ENCODE measurements around the gene PCP4L1.
A peak's percentile ranks its signal among the peaks of the same experiment; 100 is the strongest.
"Not testable (repeated sequence)": the region's sequence is repeated elsewhere in the genome, so short reads cannot be mapped to it uniquely, and the experiment has no call there.

Gene PCP4L1

DNA sequence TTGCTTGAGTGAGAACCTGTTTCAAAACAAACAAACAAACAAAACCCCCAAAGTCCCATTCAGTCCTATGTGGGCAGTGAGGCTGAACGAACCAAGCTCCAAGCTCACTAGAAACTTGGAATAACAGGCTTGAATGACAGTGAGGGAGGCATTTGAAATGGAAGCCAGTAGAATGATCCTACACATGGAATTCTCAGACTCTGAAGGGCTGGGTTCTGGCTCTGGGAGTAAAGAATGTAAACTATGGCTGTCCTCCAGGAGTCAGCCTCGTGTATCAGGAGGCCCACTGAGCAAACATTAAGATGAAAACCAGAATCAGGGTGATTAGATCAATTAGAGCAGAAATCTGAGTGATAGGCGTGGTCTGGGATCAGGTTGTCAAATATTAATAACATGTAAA lies 14.9 kb downstream of the PCP4L1 start:
- DNase-seq = no peak

DNA sequence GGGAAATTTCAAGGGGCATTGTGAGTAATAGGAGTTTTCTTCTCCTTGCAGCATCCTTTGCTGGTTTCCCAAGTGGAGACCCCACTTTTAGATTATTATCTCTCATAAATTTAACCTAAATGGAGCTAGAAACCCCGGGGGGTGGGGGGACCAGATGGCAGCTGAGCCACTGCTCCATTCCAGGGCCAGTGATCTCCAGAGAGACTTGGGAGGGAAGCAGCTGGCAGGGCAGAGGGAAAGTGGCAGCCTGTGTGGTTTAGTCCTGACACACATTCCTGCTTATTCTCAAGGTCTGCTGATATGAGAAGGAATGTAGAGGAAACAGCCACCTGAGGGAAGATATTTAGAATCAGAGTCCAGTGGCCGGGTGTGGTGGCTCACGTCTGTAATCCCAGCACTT lies 16.3 kb downstream of the PCP4L1 start:
- DNase-seq = peak; percentile 78

DNA sequence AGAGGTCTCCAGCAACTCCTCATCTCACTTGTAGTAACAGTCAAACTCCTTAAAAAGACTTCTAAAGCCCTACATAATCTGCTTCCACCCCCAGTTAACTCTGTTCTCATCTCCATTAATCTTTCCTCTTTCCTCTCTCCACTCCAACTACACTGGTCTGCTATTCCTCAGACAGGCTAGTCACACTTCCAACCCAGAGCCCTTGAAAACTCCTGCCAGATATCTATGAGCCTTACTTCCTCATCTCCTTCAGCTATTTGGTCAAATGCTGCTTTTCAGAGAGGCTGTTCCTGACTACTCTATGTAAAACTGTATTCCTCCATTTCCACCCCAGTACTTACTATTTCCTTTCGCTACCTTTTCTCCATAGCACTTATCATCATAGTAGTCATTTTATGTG lies 24.4 kb downstream of the PCP4L1 start:
- no peak for DNase-seq

DNA sequence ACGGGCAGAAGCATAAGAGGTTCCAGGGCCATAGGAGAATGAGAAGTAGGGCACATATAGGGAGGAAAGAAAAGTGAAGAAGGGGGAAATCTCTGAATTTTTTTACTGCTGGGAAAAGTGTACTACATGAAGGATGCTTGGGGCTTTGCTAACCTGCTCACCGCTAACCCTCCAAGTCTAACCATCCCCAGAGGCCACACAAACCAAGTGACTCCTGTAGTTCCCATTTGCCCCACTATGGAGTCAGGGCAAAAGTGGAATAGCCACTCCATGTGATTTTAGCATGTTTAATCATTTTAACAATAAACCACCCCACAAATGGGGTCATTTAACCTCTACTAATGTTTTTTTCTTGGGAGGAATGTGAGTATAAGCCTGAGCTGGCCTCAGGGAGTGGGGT lies 26.6 kb downstream of the PCP4L1 start:
- DNase-seq = no peak

DNA sequence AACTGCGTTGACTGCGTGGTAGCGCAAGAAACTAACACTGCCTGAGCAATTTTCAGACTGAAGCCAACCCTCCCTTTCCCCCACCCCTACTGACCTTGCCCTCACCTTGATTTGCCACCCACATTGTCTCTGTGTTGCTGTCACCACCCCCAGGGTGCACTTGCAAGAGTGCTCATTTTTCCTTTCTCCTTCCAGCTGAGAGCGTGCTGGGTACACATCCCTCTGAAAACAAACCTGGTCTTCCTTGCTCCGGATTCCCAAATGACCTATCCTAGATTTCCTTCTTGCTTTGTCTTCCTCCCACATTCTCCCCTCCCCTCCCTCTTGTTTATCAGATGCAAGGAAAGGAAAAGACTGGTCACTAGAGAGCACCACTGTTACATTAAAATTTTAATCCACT lies 27.0 kb downstream of the PCP4L1 start:
- DNase-seq = no peak

DNA sequence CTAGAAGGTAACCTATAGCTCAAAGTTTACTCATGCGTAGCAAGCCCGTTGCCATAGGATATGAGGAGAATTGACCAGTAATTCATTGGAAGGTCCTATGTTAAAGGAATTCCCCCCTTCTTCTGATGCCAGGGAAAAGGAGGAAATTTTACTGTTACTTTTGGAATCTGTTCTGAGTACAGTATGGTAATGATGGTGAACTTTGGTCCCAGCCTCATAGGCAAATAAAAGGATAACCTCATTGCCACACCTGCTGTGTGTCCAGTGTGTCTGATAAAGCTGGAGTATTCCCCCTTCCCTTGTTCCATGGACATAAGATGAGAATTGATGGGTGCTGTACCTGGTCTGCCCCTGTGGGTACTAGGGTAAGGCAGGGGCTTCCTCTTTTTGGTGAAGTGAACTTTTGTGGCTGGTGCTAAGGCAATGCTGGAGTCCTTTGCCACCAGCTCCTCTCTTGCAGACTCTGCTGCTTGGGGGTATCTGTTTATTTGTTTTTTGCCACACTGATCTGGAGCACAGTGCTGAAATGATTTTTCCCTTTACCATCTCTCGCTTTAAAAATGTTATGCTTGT lies 29.0 kb downstream of the PCP4L1 start:
- no peak for DNase-seq

DNA sequence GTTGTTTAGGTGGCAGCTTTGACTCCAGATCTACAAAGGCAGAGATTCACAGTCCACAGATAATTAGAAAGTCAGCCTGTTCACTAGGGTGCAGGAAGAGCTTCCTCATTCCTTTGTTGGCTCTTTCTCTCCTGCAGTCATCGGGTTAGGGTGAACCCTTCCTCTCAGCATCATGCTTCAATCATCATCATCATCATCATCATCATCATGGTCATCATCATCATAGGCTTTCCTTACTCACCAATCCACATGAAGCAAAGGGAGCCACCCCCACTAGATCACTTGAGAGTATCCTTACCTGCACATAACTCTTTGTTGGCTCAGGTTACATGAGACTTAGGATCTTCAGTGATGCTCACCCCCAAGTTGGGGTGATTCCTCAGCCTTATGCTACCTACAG lies 32.2 kb downstream of the PCP4L1 start:
- DNase-seq = no peak

DNA sequence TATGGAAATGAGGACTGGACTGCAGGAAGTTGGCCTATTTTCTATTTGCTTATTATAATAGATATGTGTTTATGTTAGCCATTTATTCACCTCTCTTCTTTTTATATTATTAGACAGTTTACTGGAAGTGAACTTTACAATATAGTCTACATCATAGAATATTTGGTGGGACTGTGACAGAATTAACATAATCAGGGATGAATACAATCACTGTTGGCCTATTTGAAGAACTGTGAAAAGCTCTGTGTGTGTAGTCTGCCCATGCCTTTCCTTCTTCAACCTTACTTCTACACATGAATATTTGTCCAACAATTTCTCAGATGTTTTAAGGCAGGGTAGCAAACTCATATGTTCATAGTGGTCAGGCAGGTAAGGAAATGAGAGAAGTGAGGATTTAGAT lies 38.9 kb downstream of the PCP4L1 start:
- DNase-seq = no peak

DNA sequence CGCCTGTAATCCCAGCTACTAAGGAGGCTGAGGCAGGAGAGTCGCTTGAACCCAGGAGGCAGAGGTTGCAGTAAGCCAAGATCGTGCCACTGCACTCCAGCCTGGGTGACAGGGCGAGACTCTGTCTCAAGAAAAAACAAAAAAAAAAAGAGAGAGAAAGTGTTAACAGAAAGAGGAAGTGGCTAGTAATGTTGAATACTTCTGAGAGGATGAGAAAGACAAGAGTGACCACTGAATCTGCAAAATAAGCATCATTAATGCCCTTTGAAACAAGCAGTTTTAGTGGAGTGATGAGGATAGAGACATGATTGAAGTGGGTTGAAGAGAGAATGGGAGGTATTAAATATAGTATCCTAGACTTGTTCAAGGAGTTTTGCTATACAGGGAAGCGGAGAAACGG lies 39.6 kb downstream of the PCP4L1 start:
- no peak for DNase-seq

DNA sequence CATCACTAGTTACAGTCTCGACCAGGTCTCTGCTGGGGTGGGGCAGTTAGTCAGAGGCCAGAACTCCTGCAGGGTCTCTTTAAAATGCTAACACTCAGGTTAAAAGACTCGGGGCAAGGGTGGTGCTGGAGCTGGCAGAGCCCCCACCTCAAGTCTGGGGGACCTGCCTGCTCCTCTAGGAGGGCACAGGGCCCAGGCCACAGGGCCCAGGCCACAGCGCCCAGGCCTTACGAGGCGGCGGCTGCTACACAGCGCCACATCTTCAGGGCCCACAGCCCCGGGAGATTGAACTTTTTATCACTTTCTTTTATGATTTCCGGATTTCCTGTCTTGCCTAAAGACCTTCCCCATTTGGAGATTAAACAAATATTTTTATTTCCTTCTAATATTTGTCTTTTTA lies 40.8 kb downstream of the PCP4L1 start:
- no peak for DNase-seq

DNA sequence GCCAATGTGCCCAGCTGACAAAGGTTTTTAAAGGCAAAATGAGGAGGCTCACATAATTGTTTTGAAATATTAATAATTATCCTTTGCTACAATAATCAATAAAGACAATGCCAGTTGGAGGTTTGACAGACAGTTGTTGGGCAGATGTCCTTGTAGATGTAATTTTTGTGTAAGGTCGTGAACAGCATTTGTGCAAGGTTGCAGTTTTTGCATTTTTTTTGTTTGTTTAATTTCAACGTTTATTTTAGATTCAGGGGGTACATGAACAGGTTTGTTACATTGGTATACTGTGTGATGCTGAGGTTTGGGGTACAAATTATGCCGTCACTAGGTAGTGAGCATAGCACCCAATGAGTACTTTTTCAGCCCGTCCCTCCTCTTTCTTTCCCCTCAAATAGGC lies 41.9 kb downstream of the PCP4L1 start:
- no peak for DNase-seq

DNA sequence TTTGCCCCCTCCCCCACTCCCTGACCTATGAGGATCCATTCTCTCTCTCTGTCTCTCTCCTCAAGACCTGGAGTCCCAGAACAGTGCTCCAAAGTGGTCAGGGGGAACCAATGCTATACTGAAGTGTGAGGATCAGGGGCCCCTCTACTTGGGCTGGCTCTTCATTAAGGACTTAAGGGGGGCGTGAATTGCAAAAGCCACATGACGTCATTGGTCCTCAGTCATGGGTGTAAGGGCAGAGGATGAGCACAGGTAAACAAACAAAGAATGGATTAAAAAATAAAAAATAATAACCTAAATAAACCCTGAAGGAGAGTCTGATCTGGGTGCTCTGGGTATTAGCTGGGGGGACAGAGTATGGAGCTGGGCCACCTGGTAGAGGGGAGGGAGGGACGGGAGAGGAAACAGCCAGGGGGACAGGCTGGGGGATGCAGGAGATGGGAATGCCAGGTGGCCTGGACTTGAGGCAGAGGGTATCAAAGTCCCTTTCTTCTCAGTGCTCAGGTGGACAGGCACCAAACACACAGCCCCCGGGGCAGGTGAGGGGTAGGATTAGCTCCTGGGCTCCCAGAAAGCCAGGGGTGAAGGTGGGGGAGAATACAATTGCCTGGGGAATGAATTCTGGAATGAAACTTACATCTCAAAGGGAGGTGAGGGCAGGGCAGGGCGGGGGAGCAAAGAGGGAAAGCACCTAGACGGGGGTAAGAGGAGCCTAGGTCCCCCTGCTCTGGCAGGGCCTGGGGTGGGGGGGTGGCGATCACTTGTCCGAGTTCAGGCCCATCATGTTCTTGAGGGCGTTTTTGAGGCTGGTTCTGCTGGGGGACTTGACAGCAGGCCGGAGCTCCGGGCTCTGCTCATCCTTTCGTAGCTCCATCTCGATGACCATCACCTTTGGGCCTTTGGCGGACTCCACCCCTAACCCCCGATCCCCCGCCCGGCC lies 46.7 kb downstream of the PCP4L1 start:
- DNase-seq = no peak

DNA sequence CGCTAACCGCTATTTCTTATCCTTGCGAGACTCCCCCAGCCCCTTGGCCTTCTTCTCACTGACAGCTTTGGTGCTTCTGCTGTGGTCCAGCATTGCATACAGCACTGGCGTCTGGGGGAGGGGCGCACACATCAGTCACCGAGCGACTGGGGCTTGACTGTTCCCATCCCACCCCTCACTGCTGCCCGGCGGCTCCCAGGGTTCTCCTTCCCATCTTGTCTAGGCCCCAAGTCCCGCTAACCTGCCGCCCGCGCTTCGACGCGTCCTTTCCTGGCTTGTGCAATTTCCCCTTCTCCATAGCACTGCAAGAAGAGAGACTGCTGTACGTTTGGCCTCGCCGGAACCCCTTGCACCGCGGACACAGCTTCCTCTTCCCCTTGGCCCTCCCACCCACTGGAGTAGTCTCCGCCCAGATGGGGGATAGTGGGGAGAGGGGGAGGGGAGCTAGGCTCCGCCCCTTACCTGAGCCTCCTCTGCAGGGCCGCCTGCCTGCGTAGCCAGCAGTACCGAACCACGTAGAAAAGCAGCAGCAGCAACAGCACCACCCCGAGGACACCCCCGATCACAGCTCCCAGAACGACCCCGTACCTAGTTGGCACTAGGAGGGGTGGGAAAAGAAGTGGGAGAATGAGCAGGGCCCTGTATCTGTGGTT lies 47.4 kb downstream of the PCP4L1 start:
- peak; percentile 63 for DNase-seq

DNA sequence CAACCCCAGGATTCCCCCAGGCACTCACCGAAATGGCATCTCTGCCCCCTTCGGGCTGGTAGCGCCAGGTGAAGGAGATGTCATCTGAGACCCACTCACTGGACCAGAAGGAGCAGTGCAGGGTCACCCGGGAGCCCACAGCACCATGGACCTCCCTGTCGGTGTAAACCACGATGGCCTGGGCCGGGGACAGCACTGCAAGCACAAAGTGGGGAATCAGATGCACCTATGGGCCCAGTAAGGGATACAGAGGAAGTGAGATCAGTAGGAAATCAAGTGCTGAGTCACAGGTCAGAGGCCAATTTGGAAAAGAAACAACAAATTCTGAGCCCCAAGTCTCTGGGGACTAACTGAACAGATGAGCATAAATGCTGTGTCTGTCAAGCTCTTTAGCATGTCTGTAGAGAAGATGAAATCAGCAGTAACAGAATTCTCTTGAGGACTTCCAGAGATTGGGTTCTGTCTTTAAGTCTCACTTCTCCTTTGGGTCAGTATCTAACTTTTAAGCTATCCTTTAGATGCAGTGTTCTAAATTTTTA lies 48.8 kb downstream of the PCP4L1 start:
- peak; percentile 77 for DNase-seq

DNA sequence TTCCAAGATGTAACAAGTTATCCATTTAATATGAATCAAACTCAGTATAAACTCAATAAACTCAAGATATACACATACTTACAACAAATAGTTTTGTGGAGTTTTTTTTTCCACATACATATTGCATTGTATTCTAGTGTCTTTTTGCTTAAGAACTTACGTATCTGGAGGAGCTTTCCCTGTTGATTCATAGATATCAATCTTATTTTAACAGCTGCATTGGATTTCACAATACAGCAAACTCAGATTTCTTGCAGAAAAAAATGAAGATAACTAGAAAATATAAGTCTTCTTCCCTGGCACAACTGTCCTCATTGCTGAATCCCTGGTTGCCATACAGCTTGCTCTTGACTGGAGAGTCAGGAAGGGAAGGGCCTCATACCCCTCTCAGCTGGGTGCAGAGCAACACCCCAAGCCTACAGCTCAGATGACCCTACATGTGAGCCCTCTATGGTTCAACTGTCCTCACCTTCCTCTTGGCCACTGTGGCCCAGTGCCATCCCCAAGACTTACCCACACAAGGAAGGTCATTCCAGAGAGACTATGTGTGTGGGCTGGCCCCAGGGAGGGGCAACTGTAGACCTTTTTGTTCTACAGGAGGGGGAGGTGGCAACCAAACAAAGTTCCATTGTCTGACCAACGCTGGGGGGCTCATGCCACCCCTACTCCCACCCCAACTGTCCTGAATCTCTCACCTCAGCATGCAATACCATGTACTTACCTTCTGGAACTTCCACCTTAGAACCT lies 49.5 kb downstream of the PCP4L1 start:
- no peak for DNase-seq

DNA sequence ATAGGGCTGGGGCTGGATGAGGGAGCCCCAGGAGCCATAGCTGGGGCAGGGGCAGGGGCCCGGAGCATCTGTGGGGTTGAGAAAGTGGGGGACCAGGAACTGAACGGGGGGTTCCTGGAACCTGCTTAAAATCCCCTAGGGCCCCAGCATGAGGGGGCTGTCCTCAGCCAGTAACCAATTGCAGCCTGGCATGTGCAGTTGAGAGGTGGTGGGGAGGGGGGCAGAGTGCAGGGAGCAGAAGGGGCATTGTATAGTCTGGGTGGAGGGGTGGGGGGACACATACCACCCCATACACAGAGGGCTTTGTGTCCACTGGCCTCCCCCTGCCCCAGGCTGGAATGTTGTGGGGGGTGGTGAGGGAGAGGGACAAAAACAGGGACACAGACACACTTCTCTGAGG lies 51.3 kb downstream of the PCP4L1 start, which contains the start of gene MPZ:
Gene MPZ (minus strand): TSS at position 101 of the 400 bp plus-strand sequence. CDS start 63 bp downstream, at position 38.
- DNase-seq = no peak

DNA sequence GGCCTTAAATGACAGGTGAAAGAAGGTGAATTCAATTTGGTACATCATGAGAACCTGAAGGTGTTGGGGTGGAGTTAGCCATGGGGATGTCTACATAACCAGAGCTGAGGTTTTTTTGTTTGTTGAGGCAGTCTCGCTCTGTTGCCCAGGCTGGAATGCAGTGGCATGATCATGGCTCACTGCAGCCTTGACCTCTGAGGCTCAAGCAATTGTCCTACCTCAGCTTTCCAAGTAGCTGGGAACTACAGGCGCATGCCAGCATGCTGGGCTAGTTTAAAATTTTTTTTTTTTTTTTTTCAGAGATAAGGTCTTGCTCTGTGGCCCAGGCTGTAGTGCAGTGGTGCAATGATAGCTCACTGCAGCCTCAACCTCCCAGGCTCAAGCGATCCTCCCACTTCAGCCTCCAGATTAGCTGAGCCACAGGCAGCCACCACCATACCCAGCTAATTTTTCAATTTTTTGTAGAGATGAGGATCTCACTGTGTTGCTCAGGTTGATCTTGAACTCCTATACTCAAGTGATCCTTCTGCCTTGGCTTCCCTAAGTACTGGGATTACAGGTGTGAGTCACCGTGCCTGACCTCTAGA lies 53.1 kb downstream of the PCP4L1 start:
- no peak for DNase-seq

DNA sequence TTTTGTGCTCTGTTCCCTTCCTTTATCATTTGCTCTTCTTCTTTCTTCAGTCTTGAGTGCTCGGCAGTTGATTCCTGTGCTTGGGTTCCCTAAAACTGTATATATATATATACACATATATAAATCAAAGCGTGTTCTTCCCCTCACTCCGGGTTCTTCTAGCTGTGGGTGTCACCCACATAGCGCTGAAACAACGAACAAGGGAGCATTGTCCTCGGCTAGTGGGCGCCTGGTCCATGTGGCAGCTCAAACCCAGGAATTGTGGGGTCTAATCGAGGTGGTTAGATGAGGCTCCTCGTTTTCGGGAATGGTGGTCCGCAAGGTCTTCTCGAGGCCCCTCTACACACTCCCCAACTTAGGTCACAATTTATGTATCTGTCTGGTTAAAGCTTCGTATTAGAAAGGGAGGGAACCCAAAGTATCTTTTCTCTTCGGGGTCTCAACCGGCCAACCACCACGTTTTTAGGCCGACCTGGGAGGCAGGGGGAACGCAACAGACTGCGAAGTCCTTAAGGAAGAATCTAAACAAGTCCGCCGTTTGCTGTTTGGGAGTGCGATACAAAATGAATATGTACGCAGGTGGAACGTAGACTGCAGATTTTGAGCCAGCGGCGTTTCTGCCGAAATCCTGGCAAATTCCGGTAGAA lies 55.1 kb downstream of the PCP4L1 start:
- DNase-seq = no peak

DNA sequence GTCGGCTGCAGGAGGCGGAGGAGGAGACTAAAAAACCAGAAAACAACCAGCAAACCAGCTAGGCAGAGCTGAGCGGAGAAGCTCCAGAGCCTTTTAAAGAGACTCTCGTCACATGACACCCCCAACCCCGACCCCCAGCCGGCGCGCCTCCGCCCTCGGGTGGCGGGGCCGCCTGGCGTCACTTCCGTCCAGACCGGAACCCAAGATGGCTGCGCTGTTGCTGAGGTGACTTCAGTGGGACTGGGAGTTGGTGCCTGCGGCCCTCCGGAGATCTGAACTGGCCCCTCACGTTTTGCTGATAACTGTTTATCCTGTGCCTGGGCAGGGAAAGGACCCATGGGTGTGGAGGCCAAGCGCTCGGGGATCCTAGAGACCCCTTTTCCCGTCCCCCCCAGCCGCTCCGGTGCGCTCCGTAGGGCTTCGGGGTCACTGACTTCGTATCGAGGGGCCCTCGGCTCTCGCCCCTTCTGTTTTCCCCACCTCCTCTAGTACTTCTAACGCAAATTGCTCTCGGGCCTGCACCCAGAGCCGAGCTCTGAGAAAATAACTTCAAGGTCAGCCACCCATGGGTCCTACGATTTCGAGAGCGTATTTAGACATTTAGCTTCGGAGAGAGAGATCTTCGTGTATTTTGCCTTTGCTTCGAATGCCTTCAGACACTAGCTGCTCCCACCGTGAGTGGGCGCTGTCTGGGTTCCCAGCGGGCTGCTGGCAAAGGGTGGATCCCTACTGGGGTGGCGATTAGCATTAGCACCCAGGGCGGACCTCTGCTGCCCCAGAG lies 55.8 kb downstream of the PCP4L1 start, which contains the start of gene SDHC:
Gene SDHC (plus strand): TSS at position 181 of the 781 bp plus-strand sequence. CDS start 25 bp downstream, at position 206.
- peak; percentile 84 for DNase-seq

DNA sequence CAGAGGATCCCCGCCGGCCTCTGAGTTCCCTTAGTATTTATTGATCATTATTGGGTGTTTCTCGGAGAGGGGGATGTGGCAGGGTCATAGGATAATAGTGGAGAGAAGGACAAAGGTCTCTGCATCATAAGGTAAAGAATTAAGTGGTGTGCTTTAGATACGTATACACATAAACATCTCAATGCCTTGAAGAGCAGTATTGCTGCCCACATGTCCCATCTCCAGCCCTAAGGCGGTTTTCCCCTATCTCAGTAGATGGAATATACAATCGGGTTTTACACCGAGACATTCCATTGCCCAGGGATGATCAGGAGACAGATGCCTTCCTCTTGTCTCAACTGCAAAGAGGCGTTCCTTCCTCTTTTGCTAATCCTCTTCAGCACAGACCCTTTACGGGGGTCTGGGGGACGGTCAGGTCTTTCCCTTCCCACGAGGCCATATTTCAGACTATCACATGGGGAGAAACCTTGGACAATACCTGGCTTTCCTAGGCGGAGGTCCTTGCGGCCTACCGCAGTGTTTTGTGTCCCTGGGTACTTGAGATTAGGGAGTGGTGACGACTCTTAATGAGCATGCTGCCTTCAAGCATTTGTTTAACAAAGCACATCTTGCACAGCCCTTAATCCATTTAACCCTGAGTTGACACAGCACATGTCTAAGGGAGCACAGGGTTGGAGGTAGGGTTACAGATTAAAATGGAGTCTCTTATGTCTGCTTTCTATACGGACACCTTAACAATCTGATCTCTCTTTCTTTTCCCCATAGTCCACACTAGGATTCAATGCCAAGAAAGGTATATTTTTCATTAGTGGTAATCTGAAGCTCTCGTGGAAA lies 57.5 kb downstream of the PCP4L1 start:
- not testable (repeated sequence) for DNase-seq
